HG02678 (cell line): ENCODE data around the gene ANKS6.

Experiments
- ATAC-seq: cut with Tn5 transposase; IDR thresholded peaks from one replicate; pipeline ENCODE4 v1.9.1; 2021; ENCODE audit warnings: mild to moderate bottlenecking, moderate library complexity; ENCODE audit not compliant: unreplicated experiment

Gene ANKS6

DNA sequence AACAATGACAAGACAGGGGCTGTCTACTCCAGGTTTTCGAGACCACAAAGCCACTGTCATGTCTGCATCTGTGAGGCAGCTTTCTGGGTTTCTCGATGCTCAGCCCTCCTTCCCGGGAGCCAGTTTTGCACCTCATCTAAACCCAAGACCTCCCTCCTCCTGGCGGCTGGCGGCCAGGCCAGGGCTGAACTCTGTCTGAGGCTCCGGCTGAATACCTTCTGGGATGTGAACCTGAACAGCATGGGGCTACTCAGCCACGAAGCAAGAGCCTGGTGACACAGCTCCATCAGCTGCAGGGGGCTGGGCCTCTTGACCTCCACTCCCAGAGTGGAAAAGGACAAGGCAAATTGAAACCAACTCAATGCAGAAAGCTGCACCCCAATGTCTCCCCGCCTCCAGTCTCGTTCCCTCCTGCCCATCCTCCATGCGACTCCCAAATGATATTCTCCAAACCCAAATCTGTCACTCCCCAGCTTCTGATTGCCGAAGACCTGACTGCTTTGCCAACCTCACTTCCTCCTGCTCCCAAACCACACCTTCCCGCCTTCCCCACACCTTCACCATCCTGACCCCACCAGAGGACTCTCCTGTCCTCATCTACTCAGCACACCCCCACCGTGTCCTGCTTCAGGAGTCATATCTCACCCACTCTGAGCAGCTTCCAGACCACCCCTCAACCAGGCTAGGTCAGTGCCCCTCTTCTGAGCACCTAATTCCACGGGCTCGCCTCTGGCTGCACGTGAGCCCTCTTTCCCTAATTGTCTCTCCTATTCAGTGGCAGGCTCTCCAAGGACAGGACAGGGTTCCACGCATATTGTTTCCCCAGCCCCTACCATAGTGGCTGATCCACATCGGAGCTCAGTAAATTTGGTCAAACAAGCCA lies 4.5 kb downstream of the ANKS6 start:
- no peak for ATAC-seq

DNA sequence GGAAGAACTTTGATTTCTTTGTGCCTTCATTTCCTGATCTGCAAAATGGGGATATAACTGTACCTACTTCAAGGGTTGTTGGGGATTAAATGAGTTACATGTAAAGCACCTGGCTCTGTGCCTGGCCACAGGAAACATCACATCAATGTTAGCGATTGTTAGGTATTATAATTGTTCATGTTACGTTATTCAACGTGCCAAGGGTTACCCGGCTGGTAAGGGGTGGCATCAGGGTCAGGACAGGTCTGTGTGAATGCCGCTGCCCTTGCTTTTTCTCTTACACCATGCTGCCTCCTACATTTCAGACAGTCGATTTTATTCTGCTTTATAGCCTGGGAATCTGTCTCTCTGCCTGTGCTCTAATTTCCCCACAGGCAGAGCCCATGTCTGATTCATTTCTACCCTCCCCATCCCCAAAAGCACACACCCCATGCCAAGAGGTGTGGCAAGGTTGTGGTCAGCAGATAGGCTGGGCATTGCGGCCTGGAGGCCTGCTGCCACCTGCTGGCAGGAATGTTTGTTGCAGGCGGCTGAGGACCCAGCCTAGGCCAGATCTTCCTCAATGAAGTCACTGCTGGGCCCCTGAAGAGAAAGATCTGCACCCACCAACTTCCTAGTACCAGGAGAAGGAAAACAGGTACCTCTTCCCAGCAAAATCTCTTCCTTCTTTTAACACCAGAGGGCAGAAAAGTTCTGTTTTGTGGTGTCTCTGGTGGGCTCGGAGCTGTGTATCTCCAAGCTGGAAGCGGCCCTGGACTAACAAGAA lies 5.3 kb downstream of the ANKS6 start:
- ATAC-seq = peak; percentile 61

DNA sequence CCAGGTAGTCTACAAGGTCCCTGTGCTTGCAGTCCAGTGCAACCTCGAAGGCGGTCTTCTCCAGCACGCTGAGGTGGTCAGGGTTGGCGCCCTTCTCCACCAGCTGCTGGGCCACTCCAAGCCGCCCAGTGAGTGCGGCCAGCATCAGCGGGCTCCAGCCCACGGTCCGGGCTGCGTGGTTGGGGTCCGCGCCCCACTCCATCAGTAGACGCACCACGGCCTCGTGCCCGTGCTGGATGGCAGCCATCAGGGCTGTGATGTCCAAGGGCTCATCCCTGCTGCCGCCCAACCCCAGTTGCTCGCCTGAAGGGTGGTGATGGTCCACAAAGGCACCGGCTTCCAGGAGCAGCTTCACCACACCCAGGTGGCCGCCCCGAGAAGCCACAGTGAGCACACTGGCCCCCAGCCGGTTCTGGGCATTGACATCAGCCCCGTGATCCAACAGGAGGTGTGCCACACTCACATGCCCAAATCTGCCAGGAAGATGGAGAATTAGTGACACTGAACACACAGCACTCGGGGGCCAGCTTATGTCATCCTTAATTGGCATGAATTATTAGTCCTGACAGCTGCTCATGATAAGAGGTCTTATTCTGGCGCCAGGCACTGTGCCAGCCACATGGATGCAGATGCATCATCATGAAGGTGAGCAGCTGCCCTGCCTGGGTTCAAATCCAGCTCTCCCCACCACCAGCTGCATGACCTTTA lies 6.1 kb downstream of the ANKS6 start:
- ATAC-seq = no peak

DNA sequence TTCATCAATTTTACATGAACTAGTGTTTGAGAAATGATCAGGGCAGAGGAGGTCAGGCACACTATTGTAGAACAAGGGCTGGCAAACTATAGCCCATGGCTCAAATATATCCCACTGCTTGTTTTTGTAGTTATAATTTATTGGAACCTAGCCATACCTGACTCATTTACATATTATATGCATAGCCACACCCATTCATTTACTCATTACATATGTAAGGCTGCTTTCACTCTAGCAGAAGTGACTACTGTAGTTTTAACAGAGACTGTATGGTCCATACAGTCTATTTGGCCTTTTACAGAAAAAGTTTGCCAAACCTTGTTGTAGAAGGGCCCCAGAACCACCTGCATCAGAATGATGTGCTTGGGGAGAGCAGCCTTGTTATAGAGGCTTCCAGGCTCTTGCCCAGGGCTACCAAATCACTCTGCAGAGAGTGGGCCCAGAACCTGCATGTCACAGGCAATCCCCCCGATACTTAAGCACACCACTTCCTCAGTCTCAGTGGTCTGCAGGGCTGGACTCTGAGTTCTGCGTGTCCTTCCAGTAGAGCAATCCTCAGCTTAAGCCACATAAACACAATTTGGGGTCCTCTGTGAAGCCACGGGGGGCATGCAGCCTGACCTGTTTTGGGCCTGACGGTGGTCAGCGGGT lies 6.7 kb downstream of the ANKS6 start:
- no peak for ATAC-seq

DNA sequence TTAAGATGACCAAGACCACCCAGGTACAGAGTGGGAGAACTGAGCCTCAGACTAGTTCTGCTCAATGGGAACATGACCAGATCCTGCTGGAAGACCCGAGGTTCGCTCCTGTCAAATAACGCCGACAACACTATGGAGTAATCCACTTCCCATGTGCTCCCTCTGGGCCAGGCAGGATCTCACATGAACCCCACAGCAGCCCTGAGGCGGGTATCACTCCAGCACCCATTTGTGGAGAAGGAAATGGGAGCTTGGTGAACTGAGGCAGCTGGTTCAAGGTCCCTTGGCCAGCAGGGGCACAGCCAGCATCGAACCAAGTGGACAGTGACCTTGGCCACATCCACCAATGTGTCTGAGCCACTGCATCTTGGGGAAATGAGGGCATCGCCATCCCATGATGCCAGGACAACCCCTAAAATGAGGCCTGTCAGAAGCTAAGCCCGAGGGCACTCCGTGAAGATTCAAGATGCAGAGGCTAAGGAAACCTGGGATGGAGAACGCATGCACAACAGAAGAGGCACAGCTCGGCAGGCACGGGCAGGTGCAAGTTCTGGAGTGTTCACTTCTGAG lies 8.5 kb downstream of the ANKS6 start:
- no peak for ATAC-seq

DNA sequence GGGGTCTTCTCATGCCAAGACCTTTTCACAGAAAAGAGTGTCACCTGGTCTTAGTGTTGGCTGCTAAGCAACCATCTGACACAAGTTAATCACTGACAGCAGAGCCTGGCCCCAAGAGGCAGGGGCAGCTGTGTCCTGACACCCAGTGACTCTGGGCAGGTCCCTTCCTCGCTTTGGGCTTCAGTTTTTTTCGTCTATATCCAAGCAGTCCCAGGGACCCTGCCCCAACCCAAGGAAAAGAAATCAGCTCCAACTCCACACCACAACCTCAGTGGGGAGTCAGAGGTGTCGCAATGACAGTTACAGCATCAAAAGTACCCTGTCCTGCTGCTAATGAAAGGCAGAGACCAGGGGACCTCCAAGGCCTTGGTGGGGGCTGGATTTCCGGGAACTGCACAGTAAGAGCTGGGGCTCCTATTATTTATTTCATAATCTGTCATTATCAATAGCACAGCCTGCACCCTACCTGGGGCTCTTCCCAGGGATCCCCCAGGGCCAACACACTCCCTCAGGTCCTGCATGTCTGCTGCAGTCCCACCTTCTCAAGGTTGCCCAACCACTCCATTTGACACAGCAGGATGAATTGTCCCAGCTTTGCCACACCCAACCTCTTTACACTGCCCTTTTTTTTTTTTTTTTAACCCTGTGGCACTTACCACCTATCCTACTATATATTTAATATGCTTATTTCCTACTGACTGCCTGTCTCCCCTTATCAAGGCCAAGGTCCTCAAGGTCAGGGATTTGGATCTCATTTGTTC lies 9.4 kb downstream of the ANKS6 start:
- ATAC-seq = no peak

DNA sequence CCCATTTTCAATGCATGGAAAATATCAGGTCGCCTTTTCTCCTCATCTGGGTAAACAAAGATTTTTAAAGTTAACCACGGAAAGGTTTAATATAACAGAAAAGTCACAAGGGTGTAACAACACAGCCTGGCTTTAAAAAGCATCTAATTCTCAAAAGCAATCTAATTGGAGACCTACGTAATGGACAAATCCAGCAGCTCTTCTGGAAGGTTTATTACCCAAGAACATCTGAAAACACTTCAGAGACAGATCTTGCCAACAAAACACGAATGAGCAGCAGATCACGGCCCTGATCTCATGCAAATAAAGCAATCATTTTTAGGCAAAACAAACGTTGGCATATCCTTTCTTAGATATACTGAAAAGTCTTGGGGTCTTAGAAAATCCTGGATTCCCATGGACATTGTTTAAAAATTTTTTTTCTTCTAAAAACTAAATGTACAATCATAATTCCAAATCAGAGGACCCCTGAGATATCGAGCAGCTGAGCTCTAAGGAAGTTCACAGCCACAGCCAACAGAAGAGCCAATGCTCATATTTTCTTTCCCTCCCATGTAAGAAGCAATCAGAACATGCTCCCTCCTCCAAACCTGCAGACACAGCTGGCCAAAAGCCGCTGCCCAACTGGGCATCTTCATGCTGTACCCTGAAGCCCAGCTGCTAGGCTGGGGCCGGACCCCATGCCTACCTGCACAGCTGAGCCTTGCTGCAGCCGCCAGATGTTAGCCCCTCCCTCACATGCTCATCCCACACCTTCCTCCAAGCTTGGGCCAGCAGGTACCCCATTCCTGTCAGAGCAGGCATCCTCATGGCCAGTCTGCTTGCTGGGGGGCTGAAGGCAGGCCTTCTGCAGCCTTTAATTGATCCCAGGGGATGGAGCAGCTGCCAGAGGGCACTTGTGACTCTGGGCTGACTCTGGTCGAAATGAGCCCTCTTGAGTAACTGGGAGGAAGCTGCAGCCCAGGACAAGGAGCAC lies 11.2 kb downstream of the ANKS6 start:
- no peak for ATAC-seq

DNA sequence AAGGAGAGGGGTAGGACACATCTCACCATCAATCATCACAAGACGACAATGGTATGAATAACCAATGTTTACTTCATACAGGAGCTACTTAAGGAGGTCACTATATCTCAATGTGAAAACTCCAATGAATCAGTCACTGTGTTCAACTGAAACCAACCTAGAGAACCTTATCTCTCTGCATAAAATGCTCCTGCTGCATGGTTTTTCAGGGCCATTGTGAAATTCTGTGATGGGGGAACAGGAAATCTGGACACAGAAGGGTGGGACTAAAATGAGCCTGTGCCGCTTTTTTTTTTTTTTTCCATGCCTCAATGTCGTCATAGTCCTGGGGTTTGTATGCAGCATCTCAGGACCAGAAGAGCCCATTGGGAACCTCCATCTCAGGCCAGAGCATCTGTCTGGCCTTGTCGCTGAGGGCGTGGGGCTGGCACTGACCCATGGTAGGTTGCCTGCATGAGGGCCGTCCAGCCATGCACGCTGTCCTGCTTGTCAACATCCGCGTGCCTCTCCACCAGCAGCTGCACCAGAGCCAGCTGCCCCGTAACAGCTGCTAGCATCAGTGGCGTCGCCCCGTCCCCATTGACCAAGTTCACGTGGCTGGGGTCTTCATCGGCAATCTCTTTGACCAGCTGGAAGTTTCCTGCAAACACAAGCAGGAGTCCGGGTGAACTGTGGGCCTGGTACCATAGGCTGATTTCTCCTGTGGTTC lies 12.7 kb downstream of the ANKS6 start:
- ATAC-seq = no peak

DNA sequence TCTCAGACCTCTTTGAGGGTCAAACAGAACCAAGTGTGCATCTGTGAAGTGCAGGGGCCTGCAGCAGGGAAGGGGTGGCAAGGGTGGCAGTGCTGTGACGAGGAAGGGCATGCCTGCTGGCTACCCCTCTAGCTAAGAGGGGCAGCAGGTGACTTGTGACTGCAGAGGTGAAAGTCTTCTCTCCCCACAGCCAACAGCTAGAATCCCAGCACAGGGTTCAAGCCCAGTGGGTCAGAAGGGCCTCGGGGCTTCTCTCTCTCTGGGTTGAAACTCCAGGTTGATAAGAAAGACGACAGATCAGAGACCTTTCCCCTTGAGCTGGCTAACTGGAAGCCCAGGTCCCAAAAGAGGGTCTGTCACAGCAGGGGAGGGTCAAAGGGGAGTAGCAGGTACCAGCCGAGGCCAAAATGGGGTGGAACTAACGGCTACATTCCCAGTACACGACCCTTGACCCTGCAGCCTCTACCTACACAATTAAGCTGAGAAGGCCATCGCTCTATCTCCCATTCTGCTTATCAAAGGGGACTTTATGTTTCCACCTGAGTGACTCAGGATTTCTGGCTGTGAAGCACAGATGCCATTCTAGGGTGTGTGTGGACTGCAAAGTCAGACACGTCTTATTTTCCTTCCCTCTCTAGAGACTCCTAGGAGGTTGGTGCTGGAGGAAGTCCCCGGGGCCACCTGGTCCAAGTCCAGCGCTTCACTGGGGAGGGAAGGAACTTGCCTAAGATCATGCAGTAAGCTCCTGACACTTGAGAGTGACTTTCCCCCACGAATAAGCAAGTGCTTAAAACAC lies 14.6 kb downstream of the ANKS6 start:
- ATAC-seq = no peak

DNA sequence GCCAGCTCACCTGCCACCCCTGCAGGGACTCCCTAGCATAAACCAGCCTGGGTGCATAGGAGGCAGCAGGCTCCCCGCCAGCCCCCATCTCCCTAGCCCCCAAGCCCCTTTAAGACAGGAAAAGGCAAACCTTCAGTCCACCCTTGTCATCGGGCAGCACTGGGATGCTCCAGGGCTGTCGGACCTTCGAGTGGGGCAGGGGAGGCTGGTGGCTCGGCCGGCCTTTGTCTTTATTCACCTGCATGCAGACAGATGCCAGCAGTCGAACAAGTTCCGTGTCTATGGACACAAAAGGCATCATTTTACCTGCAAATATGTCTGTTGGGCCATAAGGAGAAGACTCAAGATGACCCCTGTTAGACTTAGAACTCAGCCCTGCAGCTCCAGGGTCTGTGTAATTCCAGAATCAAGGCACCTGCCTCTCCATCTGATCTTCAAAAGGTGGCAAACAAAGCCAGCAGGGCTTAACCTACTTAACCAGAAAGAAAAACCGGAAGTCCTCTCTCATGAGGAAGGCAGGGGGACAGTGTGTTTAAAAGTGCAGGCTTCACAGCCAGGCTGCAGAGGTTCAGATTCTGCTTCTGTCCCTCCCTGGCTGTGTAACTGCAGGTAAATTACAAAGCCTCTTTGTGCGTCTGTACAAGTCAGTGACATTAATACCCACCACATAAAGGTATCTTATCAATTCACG lies 16.2 kb downstream of the ANKS6 start:
- ATAC-seq = no peak

DNA sequence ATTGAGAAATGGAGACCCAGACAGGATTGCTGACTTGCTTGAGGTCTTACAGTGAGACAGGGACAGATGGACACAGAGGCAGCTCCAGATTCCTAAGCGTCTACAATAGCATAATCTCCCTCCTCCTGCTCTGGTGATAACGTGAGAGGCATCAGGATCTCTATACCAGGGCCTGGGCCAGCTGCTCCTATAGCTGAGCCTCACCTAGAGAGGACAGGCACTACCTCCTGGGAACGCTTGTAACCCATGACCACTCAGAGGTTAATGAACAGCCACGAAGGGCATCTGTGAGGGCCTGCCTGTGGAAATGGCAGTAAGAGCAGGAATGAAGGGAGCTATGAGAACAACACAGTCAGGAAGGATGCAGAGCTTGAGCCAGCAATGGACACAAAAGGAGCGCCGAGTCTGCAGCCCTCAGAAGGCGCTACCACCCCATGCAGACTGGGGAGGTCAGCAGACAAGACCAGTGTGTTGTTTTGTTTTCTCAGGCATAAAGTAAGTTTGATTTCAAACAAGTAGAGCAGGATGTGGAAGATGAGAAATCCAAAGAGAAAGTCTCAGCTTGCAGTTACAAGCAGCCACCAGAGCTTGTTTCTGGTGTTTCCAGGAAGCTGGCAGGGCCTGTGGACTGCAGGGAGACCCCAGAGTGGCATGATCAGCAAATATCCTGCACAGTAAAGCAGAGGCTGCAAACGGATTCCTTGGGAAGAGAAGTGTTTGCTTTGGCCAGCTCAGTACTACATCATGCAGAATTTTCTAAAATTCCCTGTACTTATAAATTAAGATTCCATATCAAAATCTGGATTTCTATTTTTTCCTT lies 17.4 kb downstream of the ANKS6 start:
- no peak for ATAC-seq

DNA sequence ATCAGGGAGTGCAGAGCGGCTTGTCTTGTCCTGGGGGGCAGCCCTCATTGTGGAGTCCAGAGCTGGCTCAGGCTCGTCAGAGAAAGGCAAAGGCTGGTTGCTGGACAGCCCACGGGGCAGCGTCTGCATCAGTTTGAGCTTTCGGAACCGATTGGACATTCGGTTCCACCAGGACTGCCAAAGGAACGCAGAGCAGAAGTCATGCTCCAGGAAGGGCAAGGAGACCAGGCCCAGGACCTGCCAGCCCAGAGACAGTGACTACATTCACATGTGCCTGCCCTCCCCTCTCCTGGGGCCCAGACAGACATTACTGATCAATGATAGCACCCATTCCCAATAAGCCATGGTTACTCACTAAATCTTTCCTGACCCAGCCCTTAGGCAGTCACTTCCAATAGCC lies 18.1 kb downstream of the ANKS6 start:
- no peak for ATAC-seq

DNA sequence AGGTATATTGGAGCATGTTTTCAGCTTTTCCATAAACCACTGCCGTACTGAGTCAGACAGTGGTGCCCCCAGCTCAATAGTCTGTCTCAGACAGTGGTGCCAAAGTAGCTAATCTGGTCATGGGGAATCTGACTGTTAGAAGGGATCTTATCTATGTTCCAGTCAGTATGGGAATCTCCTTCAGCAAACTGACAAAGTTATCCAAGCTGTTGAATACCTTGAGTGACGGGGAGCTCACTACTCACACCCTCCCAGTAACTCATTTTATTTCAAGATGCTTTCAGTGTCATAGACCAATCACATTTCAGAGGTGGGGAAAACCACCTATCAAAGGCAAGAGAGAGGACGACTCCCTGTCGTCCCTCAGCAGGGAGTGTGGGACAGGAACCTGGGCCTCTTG lies 18.7 kb downstream of the ANKS6 start:
- no peak for ATAC-seq

DNA sequence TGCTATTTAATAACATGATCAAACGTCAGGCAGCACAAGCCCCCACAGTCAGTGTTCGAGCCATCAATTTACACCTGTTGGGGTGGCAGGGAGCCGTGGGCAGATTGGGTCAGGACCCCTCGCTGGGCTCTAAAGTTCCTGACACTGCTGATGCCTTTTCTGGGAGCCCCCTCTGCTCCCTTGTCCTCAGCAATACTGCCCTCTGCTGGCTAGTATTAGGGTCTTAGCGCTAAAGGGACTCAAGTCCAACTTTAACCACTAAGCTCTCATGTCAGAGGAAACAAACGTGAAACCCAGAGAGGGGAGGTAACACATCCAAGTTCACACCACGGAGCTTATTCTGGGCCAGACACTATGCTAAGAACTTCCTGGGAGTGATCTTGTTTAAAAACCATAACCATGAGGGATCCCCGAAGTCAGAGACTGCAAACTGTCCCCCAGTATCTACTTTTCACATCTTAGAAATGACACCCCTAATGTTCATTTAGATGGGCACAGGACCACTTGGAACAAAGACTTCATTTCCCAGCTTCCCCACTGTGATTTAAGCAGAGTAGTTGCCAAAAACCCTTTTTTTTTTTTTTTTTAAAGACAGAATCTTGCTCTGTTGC lies 20.4 kb downstream of the ANKS6 start:
- no peak for ATAC-seq

DNA sequence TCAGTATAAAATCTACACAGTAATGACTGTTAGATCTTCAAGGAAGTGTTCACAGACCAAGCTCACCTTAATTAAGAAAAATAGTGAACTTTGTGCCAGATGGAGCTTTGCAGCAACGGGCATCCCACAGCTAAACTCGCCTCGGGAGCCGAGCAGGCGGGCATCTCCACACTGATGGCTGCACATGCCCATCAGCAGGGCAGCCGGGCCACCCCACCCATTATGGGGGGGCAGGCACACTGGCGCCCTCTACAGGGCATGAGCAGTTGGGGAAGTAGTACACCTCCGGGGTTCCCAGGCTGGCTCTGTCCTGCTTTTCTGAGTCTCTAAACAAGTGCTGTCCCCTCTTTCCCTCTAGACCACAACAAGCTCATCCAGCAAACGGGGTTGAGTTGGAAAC lies 21.6 kb downstream of the ANKS6 start:
- ATAC-seq = no peak

DNA sequence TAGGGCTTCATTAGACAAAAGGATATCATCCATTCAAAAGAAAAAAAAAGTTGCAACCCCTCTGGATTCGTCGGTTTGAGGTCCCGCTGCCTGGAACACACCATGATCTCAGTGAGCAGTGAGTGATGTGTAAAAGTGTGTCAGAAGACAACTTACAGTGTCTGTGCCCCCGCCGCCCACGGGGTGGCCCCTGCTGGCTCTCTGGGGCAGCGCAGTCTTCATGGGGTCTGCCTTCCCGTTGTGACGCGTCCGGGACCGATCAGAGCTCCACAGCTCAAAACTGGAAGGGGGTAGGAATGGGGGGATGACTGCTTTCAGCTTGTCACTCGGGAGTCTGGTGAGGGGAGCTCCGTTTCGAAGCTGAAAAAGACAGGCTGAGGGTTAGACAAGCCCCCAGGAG lies 22.6 kb downstream of the ANKS6 start:
- ATAC-seq = no peak
